Mesothelial cell of epicardium (in vitro differentiated cells): ENCODE data around the gene GPBP1. TPM values are rescaled to one million over a fixed set of nuclear protein-coding genes. Genes with fewer than 3 reads are reported as not detected.

Experiments used
- DNase-seq, 2 experiments: peaks; one replicate each; pipeline ENCODE4 v3.0.0; 2021; ENCODE audit warnings: low spot score in 2 of 2; ENCODE audit not compliant: unreplicated experiment in 2 of 2
- H3K27ac Mint-ChIP-seq: 2 replicates; pipeline ENCODE4 v1.8.0; 2021; ENCODE audit warnings: mixed read lengths
- H3K27me3 Mint-ChIP-seq: 2 replicates; pipeline ENCODE4 v1.8.0; 2021; ENCODE audit warnings: low read depth, mixed read lengths
- H3K36me3 Mint-ChIP-seq: 2 replicates; pipeline ENCODE4 v1.8.0; 2021; ENCODE audit warnings: mixed read lengths
- H3K4me1 Mint-ChIP-seq: 2 replicates; pipeline ENCODE4 v1.8.0; 2021; ENCODE audit warnings: mixed read lengths
- H3K4me3 Mint-ChIP-seq: 2 replicates; pipeline ENCODE4 v1.8.0; 2021; ENCODE audit warnings: mild to moderate bottlenecking, moderate library complexity, mixed read lengths
- H3K9me3 Mint-ChIP-seq: 2 replicates; pipeline ENCODE4 v1.8.0; 2021; ENCODE audit warnings: mixed read lengths
- total RNA-seq: library from RNA; stranded (reverse); gene quantifications from 3 replicates; pipeline ENCODE4 v1.2.1, GENCODE V29; 2021
- TF ChIP-seq, protein P1 (sequence below): fragments of 200-600 bp; sonication (generic); IDR thresholded peaks from one replicate; pipeline ENCODE4 v1.5.0; 2021; ENCODE audit warnings: antibody characterized with exemption; ENCODE audit not compliant: unreplicated experiment

GPBP1 gene
- total RNA-seq, 1 donor from 2014 or later, result 125 TPM

DNA sequence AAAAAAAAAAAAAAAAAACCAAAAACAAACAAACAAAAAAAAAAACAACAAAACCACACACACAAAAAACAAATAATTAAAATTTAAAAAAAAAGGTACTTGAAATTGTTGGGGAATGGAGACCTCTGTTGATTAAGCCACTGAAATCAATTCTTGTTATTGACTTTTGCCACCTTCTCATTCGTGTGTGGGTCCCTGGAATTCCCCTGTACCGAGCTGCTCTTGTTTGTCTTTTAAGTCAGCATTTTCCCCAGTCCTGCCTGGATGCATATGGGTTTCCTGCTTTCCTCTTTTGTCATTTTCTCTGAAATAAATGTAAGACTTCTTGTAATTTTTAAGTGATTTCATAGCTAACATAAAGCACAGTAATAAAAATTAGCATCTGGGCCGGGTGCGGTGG lies 45.5 kb downstream of the GPBP1 start:
- Mint-ChIP-seq H3K4me3 (no peak overlapping the region), H3K4me1 (peaks cover 18% of the 10 kb centered on the region), H3K9me3 (no peaks in the 10 kb centered on the region), H3K27ac (peak overlapping the region; percentile 61), H3K36me3 (peaks cover 19% of the 10 kb centered on the region), H3K27me3 (no peaks in the 10 kb centered on the region)
- DNase-seq, result no peak
- TF ChIP-seq, protein P1, sequence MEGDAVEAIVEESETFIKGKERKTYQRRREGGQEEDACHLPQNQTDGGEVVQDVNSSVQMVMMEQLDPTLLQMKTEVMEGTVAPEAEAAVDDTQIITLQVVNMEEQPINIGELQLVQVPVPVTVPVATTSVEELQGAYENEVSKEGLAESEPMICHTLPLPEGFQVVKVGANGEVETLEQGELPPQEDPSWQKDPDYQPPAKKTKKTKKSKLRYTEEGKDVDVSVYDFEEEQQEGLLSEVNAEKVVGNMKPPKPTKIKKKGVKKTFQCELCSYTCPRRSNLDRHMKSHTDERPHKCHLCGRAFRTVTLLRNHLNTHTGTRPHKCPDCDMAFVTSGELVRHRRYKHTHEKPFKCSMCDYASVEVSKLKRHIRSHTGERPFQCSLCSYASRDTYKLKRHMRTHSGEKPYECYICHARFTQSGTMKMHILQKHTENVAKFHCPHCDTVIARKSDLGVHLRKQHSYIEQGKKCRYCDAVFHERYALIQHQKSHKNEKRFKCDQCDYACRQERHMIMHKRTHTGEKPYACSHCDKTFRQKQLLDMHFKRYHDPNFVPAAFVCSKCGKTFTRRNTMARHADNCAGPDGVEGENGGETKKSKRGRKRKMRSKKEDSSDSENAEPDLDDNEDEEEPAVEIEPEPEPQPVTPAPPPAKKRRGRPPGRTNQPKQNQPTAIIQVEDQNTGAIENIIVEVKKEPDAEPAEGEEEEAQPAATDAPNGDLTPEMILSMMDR, result no peak

DNA sequence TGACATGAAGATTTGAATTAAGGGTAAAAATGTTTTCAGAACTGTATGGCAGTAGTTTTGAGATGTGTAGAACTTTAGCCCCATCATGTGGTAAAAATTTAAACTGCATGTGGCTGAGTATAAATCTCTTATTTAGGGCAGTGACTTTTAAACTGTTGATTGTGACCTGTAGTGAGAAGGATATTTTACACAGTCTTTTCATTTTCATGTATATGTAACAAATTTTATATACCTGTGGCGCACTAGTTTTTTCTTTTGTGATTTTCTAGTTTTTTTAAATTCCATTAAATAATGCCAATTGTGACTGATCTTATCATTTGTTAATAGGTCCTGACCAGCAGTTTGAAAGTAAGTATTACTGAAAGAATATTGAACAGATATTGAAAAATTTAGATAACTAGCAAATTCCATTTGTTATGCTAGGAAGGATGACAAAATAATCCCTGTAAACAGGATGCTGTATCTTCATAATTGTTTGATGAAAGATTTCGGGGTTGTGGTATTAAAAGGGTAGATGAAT lies 47.2 kb downstream of the GPBP1 start:
- TF ChIP-seq, protein P1, result peak; percentile 79
- Mint-ChIP-seq H3K36me3 (peaks cover 8% of the 10 kb centered on the region), H3K27ac (peak overlapping the region; percentile 85), H3K4me3 (no peak overlapping the region), H3K9me3 (no peaks in the 10 kb centered on the region), H3K27me3 (no peaks in the 10 kb centered on the region), H3K4me1 (peaks cover 14% of the 10 kb centered on the region)
- DNase-seq, result no peak

DNA sequence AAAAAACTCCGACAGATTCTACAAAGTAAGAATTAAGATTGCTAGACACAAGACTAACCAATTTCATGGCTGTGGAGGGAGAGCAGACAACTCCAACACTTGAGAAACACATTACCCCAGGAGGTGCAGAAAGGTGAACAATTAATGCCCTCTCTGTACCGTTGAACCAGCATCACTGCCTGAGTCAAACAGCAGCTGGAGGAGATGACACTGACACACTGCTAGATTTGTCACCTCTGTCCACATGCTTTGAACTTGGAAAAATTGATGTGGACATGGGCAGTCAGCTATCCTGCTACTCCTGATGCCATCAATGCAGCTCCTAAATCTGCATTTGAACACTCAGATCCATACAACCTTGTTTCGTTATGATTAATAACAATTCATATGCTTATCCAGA lies 51.7 kb downstream of the GPBP1 start:
- no peaks in the 10 kb centered on the region for H3K27me3 Mint-ChIP-seq
- peaks cover 2% of the 10 kb centered on the region for H3K9me3 Mint-ChIP-seq
- peaks cover 5% of the 10 kb centered on the region for H3K4me1 Mint-ChIP-seq
- no peak overlapping the region for H3K4me3 Mint-ChIP-seq
- peaks cover 23% of the 10 kb centered on the region for H3K36me3 Mint-ChIP-seq
- no peak for DNase-seq
- peak overlapping the region; percentile 47 for H3K27ac Mint-ChIP-seq
- TF ChIP-seq, protein P1, result no peak

DNA sequence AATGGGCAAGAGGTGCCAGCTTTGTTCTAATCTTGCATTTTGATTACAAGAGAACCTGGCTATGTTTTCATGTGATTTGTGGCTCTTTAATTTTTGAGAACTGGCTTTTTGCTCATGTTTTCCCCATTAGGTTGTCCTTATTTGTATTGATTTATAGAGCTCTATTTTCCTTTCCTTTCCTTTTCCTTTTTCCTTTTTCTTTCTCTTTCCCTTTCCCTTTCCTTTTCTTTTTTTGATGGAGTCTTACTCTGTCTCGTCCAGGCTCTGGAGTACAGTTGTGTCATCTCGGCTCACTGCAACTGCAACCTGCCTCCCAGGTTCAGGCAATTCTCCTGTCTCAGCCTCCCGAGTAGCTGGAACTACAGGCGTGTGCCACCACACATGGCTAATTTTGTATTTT lies 55.5 kb downstream of the GPBP1 start:
- Mint-ChIP-seq H3K4me1 (no peaks in the 10 kb centered on the region), H3K4me3 (no peak overlapping the region), H3K36me3 (peaks cover 50% of the 10 kb centered on the region), H3K27me3 (no peaks in the 10 kb centered on the region), H3K9me3 (peaks cover 20% of the 10 kb centered on the region), H3K27ac (no peak overlapping the region)
- TF ChIP-seq, protein P1, result no peak
- no peak for DNase-seq

DNA sequence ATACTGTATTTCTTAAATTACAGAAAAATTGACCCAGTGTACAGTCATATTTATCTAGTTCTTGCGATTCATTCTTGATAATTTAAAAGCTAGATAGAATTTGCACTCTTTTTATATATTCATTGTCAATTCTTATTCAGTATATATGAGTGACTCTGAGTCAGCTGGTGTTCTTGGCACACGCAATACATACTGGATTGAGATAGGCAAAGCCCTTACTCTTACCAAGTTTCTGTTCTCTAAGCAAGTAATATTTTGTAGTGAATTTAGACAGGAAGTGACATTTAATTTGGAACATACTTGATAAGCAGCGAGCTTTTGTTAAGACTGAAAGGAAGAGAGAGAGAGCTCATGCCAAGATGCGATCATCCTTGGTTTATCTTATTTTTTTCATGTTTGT lies 57.7 kb downstream of the GPBP1 start:
- H3K4me3 Mint-ChIP-seq, result no peak overlapping the region
- DNase-seq, result no peak
- H3K27ac Mint-ChIP-seq, result peak overlapping the region; percentile 30
- no peaks in the 10 kb centered on the region for H3K27me3 Mint-ChIP-seq
- no peaks in the 10 kb centered on the region for H3K4me1 Mint-ChIP-seq
- TF ChIP-seq, protein P1, result no peak
- peaks cover 51% of the 10 kb centered on the region for H3K36me3 Mint-ChIP-seq
- peaks cover 20% of the 10 kb centered on the region for H3K9me3 Mint-ChIP-seq
